Activated naive CD8-positive, alpha-beta T cell (primary cell): ENCODE data around the gene SLCO3A1.
"Not testable (repeated sequence)": the region's sequence is repeated elsewhere in the genome, so short reads cannot be mapped to it uniquely, and the experiment has no call there.

ENCODE experiments used
- H3K27ac Mint-ChIP-seq: one replicate; pipeline ENCODE4 v1.8.0; 2021; ENCODE audit warnings: mixed read lengths
- H3K27me3 Mint-ChIP-seq: one replicate; pipeline ENCODE4 v1.8.0; 2021; ENCODE audit warnings: mixed read lengths
- H3K36me3 Mint-ChIP-seq: one replicate; pipeline ENCODE4 v1.8.0; 2021; ENCODE audit warnings: mixed read lengths
- H3K4me1 Mint-ChIP-seq: one replicate; pipeline ENCODE4 v1.8.0; 2021; ENCODE audit warnings: low read depth, mixed read lengths
- H3K4me3 Mint-ChIP-seq: one replicate; pipeline ENCODE4 v1.8.0; 2021; ENCODE audit warnings: mild to moderate bottlenecking, mixed read lengths
- H3K9me3 Mint-ChIP-seq: one replicate; pipeline ENCODE4 v1.8.0; 2021; ENCODE audit warnings: low read depth, mixed read lengths

Gene SLCO3A1

DNA sequence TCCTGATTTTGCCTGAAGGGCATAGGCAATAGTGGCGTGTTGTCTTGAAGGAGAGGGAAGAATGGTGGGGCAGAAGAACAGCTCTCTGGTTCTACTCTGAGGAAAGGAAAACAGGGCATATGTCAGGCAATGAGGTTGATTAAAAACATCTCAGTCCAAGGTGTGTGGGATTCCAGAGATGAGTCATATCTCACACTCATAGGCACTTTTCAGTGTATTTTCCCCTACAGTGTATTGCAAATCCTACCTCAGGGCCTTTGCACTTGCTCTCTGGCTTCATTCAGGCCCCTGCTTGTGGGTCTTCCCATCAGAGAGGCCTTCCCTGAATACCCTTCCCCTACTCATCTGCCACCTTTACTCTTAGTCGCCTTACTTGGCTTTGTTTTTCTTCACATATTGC, 107.8 kb downstream of the SLCO3A1 start:
- Mint-ChIP-seq H3K4me1 (peaks cover 22% of the 10 kb centered on the region), H3K9me3 (no peaks in the 10 kb centered on the region), H3K4me3 (no peak overlapping the region), H3K27me3 (no peaks in the 10 kb centered on the region), H3K27ac (no peak overlapping the region), H3K36me3 (peaks cover 4% of the 10 kb centered on the region)

DNA sequence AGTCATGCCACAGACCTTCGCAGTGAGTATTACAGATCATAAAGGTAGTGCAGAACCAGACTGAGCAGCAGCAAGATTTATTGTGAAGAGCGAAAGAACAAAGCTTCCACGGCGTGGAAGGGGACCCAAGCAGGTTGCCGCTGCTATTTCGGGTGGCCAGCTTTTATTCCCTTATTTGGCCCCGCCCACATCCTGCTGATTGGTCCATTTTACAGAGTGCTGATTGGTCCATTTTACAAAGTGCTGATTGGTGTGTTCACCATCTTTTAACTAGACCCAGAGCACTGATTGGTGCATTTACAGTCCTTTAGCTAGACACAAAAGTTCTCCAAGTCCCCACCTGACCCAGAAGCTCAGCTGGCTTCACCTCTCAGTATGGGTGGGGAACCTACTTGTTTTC, 110.2 kb downstream of the SLCO3A1 start:
- not testable (repeated sequence) for H3K36me3 Mint-ChIP-seq, H3K27ac Mint-ChIP-seq, H3K4me3 Mint-ChIP-seq, H3K9me3 Mint-ChIP-seq, H3K27me3 Mint-ChIP-seq
- H3K4me1 Mint-ChIP-seq: peaks cover 22% of the 10 kb centered on the region

DNA sequence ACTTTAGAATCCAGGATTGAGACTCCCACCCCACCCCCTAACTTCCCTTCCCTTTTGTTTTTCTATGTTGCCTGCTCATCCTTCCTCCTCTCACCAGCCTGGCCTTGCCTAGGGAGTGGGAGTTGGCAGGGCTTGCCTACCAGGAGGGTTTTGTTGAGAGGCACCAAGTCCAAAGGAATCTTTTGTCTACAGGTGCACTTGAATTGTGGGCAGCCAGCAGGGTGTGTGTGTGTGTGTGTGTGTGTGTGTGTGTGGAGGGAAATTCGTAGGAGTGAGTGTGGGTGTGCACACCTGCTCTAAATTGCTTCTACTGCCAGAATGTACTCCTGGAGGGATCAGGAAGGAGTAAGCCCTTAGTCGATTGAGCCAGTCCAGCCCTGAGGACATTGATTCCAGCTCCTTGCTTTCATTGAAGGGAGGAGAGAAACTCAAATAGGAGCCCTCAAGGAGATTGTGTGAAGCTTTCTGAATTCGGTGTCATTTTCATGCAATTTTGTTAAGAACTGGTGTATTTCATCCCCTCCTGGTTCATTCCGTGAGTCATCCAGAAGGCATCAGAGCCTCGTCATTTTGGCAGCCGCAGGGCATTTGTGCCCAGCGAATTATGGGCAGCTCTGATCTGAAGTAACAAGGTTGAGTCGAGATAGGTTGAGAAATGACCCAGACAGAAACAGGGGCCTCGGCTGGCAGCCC, 112.1 kb downstream of the SLCO3A1 start:
- H3K4me1 Mint-ChIP-seq: peaks cover 22% of the 10 kb centered on the region
- no peaks in the 10 kb centered on the region for H3K9me3 Mint-ChIP-seq
- H3K27ac Mint-ChIP-seq: no peak overlapping the region
- H3K4me3 Mint-ChIP-seq: no peak overlapping the region
- H3K27me3 Mint-ChIP-seq: no peaks in the 10 kb centered on the region
- H3K36me3 Mint-ChIP-seq: peaks cover 4% of the 10 kb centered on the region

DNA sequence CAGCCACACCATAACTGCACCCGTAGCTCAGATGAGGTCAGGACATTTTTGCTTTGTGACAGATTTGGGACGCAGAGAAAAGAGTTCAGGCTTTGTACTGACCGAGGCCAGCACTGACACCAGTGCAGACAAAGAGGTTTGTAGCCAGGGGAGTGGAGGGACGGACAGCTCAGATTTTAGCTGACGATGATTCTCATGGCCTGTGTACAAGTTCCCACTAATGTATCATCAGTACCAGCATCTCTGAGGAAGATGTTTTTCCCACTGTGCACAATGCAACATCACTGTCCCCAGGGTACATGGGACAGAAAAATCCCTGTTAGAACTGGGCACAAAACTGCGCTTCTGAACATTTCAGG, 112.7 kb downstream of the SLCO3A1 start:
- Mint-ChIP-seq H3K4me3 (no peak overlapping the region), H3K36me3 (peaks cover under 1% of the 10 kb centered on the region), H3K27ac (no peak overlapping the region), H3K9me3 (no peaks in the 10 kb centered on the region), H3K27me3 (no peaks in the 10 kb centered on the region), H3K4me1 (peaks cover 19% of the 10 kb centered on the region)

DNA sequence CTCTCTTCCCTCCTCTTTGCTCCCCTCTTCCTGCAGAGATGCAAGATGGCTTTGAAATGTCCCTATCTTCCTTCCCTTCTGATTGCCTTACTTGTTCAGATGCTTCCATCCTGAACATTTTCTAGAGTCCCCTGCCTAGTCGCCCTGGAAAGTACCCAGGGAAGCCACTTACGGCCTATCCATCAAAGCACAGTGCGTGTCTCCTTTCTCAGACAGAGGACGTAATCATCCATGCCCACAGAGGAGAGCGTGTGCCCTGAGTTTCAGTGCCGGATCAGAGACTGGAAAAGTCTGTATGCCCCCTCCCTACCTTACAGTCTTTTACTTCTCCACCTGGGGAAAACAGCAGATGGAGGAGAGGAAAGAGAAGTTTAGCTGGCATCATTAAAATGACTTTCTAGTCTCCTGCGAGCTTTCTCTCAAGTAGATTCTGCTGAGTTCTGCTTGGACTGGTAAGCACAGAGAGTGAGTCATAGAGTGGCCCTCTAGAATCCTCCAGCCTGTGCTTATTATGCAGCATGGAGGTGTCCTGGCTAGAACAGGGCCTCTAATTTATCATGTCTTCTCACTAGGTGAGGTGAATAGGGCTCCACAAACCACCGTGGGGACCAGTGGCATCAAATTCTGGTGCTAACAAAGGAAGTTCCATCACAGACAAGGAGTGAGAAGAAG, 114.6 kb downstream of the SLCO3A1 start:
- H3K27me3 Mint-ChIP-seq: no peaks in the 10 kb centered on the region
- H3K9me3 Mint-ChIP-seq: no peaks in the 10 kb centered on the region
- H3K27ac Mint-ChIP-seq: no peak overlapping the region
- no peak overlapping the region for H3K4me3 Mint-ChIP-seq
- peaks cover 11% of the 10 kb centered on the region for H3K4me1 Mint-ChIP-seq
- H3K36me3 Mint-ChIP-seq: no peaks in the 10 kb centered on the region

DNA sequence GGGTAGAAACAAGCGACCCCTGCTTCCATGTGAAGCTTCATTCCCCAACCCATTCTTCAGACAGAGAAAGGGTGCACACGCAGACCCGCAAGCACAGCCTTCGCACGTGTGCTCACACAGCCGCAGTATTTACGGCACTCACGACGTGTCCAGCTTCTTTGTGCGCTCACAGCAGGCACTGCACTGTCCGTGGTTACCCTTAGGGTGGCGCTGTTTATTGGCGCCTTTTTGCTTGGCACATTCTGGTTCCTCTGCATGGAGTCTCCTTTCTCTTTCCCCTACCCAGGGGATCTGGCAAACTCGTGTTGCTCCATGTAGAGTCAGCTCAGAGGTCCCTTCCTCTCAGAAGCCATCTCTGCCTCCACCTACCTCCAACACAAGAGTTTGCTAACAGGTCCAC, 115.1 kb downstream of the SLCO3A1 start:
- no peaks in the 10 kb centered on the region for H3K9me3 Mint-ChIP-seq
- H3K27ac Mint-ChIP-seq: no peak overlapping the region
- H3K36me3 Mint-ChIP-seq: no peaks in the 10 kb centered on the region
- peaks cover 8% of the 10 kb centered on the region for H3K4me1 Mint-ChIP-seq
- H3K27me3 Mint-ChIP-seq: no peaks in the 10 kb centered on the region
- no peak overlapping the region for H3K4me3 Mint-ChIP-seq

DNA sequence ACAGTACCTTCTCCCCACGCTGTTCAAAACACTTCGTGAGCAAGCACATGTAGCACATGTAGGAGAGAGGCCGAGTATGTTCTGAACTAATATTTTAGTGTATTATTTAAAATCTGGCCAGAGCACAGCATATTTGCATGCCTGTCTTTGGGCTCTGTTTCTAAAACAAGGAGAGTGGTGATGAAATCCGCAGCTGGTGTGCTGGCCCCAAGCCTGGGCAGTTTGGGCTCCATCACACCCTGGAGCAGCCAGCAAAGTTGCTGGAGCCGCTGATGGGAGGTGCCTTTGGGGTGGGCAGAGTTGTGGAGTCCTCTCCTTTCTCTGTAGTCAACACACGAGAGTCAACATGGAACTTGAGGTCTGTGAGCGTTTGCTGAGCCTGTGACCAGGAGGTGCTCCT, 116.6 kb downstream of the SLCO3A1 start:
- H3K36me3 Mint-ChIP-seq: no peaks in the 10 kb centered on the region
- no peak overlapping the region for H3K27ac Mint-ChIP-seq
- H3K4me3 Mint-ChIP-seq: no peak overlapping the region
- H3K27me3 Mint-ChIP-seq: no peaks in the 10 kb centered on the region
- H3K9me3 Mint-ChIP-seq: no peaks in the 10 kb centered on the region
- peaks cover 6% of the 10 kb centered on the region for H3K4me1 Mint-ChIP-seq

DNA sequence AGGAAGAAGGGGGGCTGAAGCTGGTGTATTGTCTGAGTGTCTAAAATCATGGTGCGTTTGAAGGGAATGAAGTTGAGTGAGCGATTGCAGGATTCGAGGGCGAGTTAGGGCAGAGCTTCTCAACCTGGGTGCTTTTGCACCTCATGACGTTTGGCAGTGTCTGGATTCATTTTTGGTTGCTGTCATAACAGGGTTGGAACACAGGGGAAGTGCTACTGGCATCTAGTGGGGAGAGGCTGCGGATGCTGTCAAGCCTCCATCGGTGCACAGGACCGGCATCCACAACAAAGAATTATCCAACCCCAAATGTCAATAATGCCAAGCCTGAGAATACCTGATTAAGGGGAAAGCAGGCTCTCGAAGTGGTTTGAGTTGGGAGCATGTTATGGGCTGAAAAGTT, 120.0 kb downstream of the SLCO3A1 start:
- H3K27me3 Mint-ChIP-seq: no peaks in the 10 kb centered on the region
- no peak overlapping the region for H3K4me3 Mint-ChIP-seq
- no peak overlapping the region for H3K27ac Mint-ChIP-seq

DNA sequence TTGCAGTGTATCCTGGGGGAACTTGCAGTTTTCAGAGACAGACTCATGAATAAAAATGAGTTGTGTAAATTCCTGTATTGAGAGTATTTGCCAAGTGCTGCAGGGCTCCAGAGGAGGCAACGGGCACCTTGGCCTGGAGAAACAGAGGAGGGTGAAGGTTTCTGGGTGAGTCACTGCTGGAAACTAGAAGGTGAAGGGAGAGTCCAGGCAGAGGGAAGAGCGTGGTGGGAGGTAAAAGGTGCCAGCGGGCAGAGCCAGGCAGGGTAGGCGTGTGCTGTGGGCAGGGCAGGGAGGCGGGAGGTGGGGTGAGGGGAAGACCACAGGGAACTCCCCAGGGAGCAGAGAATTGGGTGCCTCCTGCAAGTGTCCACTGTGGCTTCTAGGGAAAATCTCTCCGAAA, 120.8 kb downstream of the SLCO3A1 start:
- H3K27me3 Mint-ChIP-seq: no peaks in the 10 kb centered on the region
- no peak overlapping the region for H3K4me3 Mint-ChIP-seq
- H3K27ac Mint-ChIP-seq: no peak overlapping the region
- H3K9me3 Mint-ChIP-seq: no peaks in the 10 kb centered on the region
- H3K36me3 Mint-ChIP-seq: no peaks in the 10 kb centered on the region
- H3K4me1 Mint-ChIP-seq: peaks cover 2% of the 10 kb centered on the region

More for the DNA sequence above, 120.0 kb downstream of the SLCO3A1 start:
- Mint-ChIP-seq H3K9me3 (no peaks in the 10 kb centered on the region), H3K36me3 (no peaks in the 10 kb centered on the region), H3K4me1 (peaks cover 2% of the 10 kb centered on the region)

DNA sequence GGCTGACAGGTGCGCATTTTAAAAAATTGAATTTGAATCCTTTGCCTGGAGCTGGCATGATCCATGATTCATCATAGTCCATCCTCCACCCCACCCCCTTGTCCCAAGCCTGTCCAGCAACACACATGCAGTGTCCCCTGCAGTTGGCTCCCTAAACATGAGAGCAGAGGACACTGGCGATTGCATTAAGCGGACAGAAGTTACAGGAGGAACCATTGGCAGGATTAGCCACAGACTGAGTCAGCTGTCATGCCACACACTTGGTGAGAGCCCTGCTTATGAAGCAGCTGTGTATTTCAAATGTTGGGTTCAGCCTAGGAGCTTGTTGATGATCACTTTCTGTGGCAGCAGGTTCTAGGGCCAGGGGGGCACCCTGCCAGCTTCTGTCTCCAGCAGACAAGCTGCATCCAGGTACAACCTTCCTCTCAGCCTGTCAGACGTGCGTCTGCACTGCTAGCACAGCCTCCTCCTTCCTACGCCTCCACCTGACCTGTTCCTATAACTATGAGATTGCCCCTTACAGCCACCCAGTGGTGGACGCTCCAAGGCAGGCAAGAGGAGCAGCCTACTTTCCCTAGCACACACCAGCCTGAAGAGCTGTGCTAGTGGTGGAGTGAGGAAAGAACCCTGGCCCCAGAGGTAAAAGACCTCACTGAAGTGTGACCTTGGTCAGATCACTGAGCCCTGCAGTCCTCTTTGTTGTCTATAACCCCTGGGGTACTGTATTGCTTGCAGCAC, 121.9 kb downstream of the SLCO3A1 start:
- H3K9me3 Mint-ChIP-seq: no peaks in the 10 kb centered on the region
- H3K4me3 Mint-ChIP-seq: no peak overlapping the region
- H3K36me3 Mint-ChIP-seq: no peaks in the 10 kb centered on the region
- no peak overlapping the region for H3K27ac Mint-ChIP-seq
- H3K27me3 Mint-ChIP-seq: no peaks in the 10 kb centered on the region
- peaks cover 2% of the 10 kb centered on the region for H3K4me1 Mint-ChIP-seq

DNA sequence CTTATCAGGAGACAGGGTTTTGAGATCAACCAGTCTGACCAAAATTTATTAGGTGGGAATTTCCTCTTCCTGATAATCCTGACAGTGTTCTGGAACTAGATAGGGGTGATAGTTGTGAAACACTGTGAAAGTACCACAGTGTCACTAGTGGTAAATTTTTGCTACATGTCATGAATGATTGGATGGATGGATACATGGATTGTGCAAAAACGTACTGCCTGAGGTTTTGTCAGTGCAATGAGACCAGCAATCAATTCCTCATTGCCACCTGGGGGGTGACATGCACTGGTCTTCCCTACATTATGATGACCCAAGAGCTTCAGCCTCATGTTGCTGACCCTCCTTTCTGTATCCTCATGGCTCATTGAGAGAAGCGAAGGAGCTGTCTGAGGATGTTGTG, 123.5 kb downstream of the SLCO3A1 start:
- Mint-ChIP-seq H3K4me1 (peaks cover 2% of the 10 kb centered on the region), H3K27me3 (no peaks in the 10 kb centered on the region), H3K9me3 (no peaks in the 10 kb centered on the region), H3K36me3 (no peaks in the 10 kb centered on the region), H3K4me3 (no peak overlapping the region), H3K27ac (no peak overlapping the region)

DNA sequence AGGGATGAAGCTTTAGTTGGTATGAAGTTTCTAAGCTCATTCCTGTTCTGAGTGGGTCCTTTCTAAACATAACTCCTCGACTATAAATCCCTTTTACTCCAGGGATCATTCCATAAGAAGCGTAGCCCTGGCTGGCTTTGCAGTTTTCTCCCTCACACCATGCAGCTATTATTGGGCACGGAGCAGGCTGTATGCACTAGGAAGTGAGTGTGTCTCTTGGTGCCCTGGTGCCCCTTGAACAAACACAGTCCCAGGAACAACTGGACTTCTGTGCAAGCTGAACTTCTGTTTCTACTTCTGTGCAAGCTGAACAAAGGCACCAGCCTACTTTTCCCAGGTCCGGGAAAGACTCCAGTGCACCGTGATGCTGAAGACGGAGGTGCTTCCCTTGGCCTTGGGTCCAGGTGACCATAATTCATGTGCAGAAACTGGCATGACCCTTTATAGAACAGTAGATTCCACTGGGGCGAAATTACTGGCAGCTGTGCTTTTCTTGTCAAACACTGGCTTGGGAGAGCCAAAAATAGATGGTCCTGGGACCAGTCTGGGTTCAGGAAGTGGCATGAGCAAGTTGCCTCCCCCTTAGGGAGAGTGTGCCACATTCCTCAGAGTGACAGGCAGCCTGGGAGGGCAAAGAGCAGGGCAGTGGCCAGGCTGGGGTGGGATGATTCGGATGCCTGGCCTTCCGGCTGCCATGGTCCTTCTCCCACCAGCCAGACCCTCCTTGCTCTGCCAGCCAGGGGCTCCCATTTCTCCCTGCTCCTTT, 127.2 kb downstream of the SLCO3A1 start:
- Mint-ChIP-seq H3K27me3 (no peaks in the 10 kb centered on the region), H3K36me3 (no peaks in the 10 kb centered on the region), H3K27ac (no peak overlapping the region), H3K4me1 (no peaks in the 10 kb centered on the region), H3K4me3 (no peak overlapping the region), H3K9me3 (no peaks in the 10 kb centered on the region)

DNA sequence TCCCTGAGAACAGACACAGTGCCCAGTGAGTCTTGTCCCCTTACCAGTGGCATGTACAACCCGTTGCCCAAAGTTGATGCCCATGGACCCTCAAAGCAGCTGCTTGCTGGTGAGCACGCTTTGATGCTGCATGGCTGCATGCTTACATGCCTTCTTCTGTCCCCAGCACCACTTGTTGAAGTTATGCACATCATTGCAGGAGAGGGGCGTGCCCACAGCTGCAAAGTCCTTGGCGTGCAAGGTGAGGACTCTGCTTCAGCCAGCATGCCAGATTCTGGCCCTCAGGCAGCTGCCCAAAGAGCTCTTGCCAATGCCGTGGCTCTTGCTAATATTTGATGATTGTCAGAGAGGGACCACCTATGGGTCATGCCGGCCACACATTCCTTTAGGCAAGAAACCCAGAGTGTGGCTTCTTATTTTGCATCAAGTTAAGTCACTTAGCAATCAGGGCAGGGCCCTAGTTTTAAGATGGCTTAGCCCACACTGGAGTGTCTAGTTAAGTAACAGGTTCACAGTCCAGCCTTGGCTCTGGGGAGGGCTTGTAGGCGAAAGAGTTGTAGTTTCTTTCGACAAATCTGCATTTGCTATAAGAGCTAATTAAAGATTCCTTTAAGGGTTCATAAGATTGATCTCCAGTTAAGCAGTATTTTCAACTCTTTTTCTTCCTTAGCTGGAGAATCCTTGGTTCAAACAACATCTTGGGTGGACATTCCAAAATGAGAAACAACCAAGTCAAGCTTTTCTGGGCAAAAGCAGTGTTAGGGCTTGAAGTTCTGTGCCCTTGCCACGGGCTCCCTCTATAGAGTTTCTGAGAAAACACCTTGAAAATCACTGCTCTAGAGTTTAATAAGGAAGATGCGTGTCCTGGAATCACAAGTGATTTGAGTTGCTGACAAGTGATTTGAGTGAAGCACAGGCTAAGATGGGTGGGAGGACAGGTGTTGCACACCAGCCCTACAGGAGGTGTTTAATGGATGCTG, 128.6 kb downstream of the SLCO3A1 start:
- H3K4me3 Mint-ChIP-seq: no peak overlapping the region
- H3K27me3 Mint-ChIP-seq: no peaks in the 10 kb centered on the region
- H3K9me3 Mint-ChIP-seq: no peaks in the 10 kb centered on the region
- no peak overlapping the region for H3K27ac Mint-ChIP-seq
- no peaks in the 10 kb centered on the region for H3K4me1 Mint-ChIP-seq
- H3K36me3 Mint-ChIP-seq: no peaks in the 10 kb centered on the region

DNA sequence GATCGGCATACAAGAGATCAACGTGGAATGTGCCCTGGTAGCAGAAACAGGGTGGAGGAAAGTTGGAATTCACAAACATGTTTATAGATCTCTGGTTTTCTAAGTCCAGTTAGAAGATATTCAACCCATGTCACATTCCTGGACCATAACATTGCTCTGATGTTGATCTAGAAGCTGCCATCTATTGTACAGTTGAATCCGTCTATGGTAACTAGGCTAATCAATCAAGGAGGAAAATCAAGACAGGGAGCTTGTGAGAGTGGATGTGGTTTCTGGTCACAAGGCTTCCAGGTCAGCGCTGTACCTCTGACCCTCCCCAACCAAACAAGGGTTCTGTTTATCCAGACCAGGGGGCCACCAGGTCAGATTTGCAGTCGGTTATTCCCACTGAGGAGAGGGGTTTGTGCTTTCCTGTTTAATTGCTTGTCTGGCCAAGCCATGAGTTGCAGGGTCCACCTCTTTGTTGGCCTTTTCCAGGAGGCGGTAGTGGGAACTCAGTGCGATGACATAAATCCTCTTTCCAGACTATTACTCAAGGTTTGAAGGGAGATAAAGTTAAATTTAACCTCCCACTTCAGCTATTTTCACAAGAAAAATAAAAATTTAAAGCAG, 130.3 kb downstream of the SLCO3A1 start:
- H3K27me3 Mint-ChIP-seq: no peaks in the 10 kb centered on the region
- H3K4me3 Mint-ChIP-seq: no peak overlapping the region
- H3K27ac Mint-ChIP-seq: no peak overlapping the region
- no peaks in the 10 kb centered on the region for H3K9me3 Mint-ChIP-seq
- no peaks in the 10 kb centered on the region for H3K36me3 Mint-ChIP-seq
- peaks cover under 1% of the 10 kb centered on the region for H3K4me1 Mint-ChIP-seq
